Lower leg skin (tissue), 3 donors: Measurements from ENCODE around the gene PCDHGB1.

Source experiments
- CTCF ChIP-seq, 3 donors: fragments of 450-650 bp; IDR thresholded peaks; one replicate each; pipeline ENCODE4 v1.5.1; 2016; ENCODE audit warnings: antibody characterized with exemption in 3 of 3, mild to moderate bottlenecking in 3 of 3, moderate library complexity in 2 of 3
- POLR2A ChIP-seq, 2 donors: fragments of 450-650 bp; IDR thresholded peaks; one replicate each; pipeline ENCODE4 v1.6.1; 2016 to 2017; ENCODE audit warnings: antibody characterized with exemption in 2 of 2, mild to moderate bottlenecking in 1 of 2, moderate library complexity in 1 of 2

DNA sequence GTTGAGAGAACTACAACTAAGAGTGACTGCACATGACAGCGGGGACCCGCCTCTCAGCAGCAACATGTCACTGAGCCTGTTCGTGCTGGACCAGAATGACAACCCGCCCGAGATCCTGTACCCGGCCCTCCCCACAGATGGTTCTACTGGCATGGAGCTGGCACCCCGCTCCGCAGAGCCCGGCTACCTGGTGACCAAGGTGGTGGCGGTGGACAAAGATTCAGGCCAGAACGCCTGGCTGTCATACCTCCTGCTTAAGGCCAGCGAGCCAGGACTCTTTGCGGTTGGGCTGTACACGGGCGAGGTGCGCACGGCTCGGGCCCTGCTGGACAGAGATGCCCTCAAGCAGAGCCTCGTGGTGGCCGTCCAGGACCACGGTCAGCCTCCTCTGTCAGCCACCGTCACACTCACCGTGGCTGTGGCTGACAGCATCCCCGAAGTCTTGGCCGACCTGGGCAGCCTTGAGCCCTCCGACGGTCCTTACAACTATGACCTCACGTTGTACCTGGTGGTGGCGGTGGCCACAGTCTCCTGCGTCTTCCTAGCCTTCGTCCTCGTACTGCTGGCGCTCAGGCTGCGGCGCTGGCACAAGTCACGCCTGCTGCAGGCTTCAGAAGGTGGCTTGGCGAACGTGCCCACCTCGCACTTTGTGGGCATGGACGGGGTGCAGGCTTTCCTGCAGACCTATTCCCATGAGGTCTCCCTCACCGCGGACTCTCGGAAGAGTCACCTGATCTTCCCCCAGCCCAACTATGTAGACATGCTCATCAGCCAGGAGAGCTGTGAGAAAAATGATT lies 34.8 kb downstream of the PCDHGB1 start:
- TF ChIP-seq CTCF (IDR thresholded peaks at IDR 0.05) (no peak), POLR2A (IDR thresholded peaks at IDR 0.05) (no peak)
